PC-3 (cell line): ENCODE results near the gene TBC1D14.

ENCODE experiments used
- CTCF ChIP-seq: fragments of 300-600 bp; sonication (generic); conservative IDR thresholded peaks from 2 replicates; pipeline ENCODE4 v1.5.1; 2017; ENCODE audit warnings: antibody characterized with exemption, low read depth, mild to moderate bottlenecking, low read length
- EZH2 ChIP-seq: fragments of 300-600 bp; sonication (generic); IDR thresholded peaks from one replicate; pipeline ENCODE4 v1.6.1; 2017; ENCODE audit warnings: antibody characterized with exemption, mild to moderate bottlenecking, low read length; ENCODE audit not compliant: unreplicated experiment

GRCh38 chr4:6891436-6892170 lies 18.0 kb upstream of the TBC1D14 start:
- TF ChIP-seq CTCF = no peak
- no peak for TF ChIP-seq EZH2
